K562 (cell line): ENCODE data around the gene PRSS23. TPM values are rescaled to one million over a fixed set of nuclear protein-coding genes. Genes with fewer than 3 reads are reported as not detected.

ENCODE experiments used
- ATAC-seq: fragments of 200-7000 bp; cut with Tn5 transposase; 3 replicates; pipeline ENCODE4 v1.9.1; 2020; ENCODE audit warnings: moderate library complexity
- BruUV-seq: library from RNA; stranded (reverse); fragments of 400-500 nt; replicated peaks from 2 replicates; lab custom pipeline; 2021; lab: Mats Ljungman, UMichigan
- CTCF ChIA-PET: fragments of 300-600 bp; formaldehyde crosslinking; extraction: SDS; loops from one replicate; lab custom pipeline; 2021; ENCODE audit warnings: low intra/inter-chr PET ratio; lab: Yijun Ruan, JAX
- POLR2A ChIA-PET: fragments of 300-600, 350-650 bp; sonication (Branson Sonifier 250); formaldehyde crosslinking; extraction: SDS; loops from one replicate; lab custom pipeline; 2021; ENCODE audit warnings: antibody characterized with exemption, inconsistent platforms; lab: Yijun Ruan, JAX
- DNase-seq, 4 experiments: peaks; one replicate each; pipeline versions ENCODE4 v3.0.0 to v3.0.0-alpha.2; 2011 to 2018; ENCODE audit warnings: low spot score in 3 of 4, mixed read lengths in 3 of 4; ENCODE audit errors: extremely low read depth in 1 of 4
- FAIRE-seq: peaks from 2 replicates; lab custom pipeline; 2011; peaks lifted over from hg19 to GRCh38; lab: Jason Lieb, UNC
- H2AFZ ChIP-seq: 2 replicates; pipeline ENCODE4 v1.6.0; 2011; ENCODE audit warnings: low read depth, low read length, control low read depth, inconsistent platforms
- H3K27ac ChIP-seq: fragments of 200-600 bp; 3 replicates; pipeline ENCODE4 v1.8.0; 2011; ENCODE audit warnings: low read depth, mild to moderate bottlenecking, control low read depth, inconsistent platforms, low read length, moderate library complexity, mixed read lengths; ENCODE audit errors: extremely low read depth
- H3K27me3 ChIP-seq, 2 experiments: fragments of 300-600 bp in 1 of 2; 2 replicates in 1 of 2; 3 replicates in 1 of 2; pipeline versions ENCODE4 v1.6.0 to v1.8.0; 2011; ENCODE audit warnings: inconsistent platforms in 2 of 2, low read length in 2 of 2, mild to moderate bottlenecking in 1 of 2, mixed read lengths in 1 of 2, moderate library complexity in 1 of 2; ENCODE audit not compliant: control insufficient read depth in 2 of 2, insufficient read depth in 2 of 2
- H3K36me3 ChIP-seq: fragments of 300-600 bp; 3 replicates; pipeline ENCODE4 v1.8.0; 2011; ENCODE audit warnings: mild to moderate bottlenecking, low read length, inconsistent platforms; ENCODE audit not compliant: control insufficient read depth, insufficient read depth
- H3K4me1 ChIP-seq, 2 experiments: fragments of 200-600 bp in 1 of 2; replicated peaks in 1 of 2; 2 replicates in 1 of 2; 3 replicates in 1 of 2; pipeline versions ENCODE4 v1.5.1 to v1.8.0; 2011; ENCODE audit warnings: inconsistent platforms in 2 of 2, low read length in 2 of 2, mild to moderate bottlenecking in 1 of 2, mixed read lengths in 1 of 2, moderate library complexity in 1 of 2; ENCODE audit not compliant: control insufficient read depth in 2 of 2, insufficient read depth in 2 of 2
- H3K4me2 ChIP-seq: 2 replicates; pipeline ENCODE4 v1.6.1; 2011; ENCODE audit warnings: low read length, control low read depth, inconsistent platforms, mixed read lengths; ENCODE audit not compliant: insufficient read depth
- H3K4me3 ChIP-seq: fragments of 200-600 bp; sonication (generic), shearing (Covaris generic); 2 replicates; pipeline ENCODE4 v1.5.1; 2016; ENCODE audit warnings: control low read depth, inconsistent platforms
- H3K79me2 ChIP-seq: fragments of 200-600 bp; 3 replicates; pipeline ENCODE4 v1.8.0; 2011; ENCODE audit warnings: low read length, inconsistent platforms; ENCODE audit not compliant: control insufficient read depth, insufficient read depth
- H3K9ac ChIP-seq, 2 experiments: 2 replicates each; pipeline versions ENCODE4 v1.6.0 to v1.6.1; 2011; ENCODE audit warnings: low read depth in 2 of 2, low read length in 2 of 2, control low read depth in 1 of 2, inconsistent platforms in 1 of 2, mild to moderate bottlenecking in 1 of 2, mixed read lengths in 1 of 2; ENCODE audit not compliant: insufficient read depth in 1 of 2
- H3K9me1 ChIP-seq: one replicate; pipeline ENCODE4 v1.6.0; 2011; ENCODE audit warnings: inconsistent platforms, mild to moderate bottlenecking, low read length, moderate library complexity; ENCODE audit not compliant: control insufficient read depth, insufficient read depth
- H3K9me3 ChIP-seq: replicated peaks from 2 replicates; pipeline ENCODE4 v1.5.1; 2011; ENCODE audit warnings: low read depth, low read length, inconsistent platforms; ENCODE audit not compliant: control insufficient read depth, insufficient read depth
- H4K20me1 ChIP-seq: replicated peaks from 2 replicates; pipeline ENCODE4 v1.6.1; 2011; ENCODE audit warnings: low read length, inconsistent platforms, mixed read lengths; ENCODE audit not compliant: control insufficient read depth, insufficient read depth
- ATF7 ChIP-seq: fragments of 450-650 bp; IDR thresholded peaks from 2 replicates; pipeline ENCODE4 v1.7.1; 2014; ENCODE audit warnings: mild to moderate bottlenecking, moderate library complexity
- FOS ChIP-seq: IDR thresholded peaks from 3 replicates; pipeline ENCODE4 v1.6.1; 2011; ENCODE audit not compliant: insufficient read length; ENCODE audit errors: extremely low read depth
- MBD1 ChIP-seq: fragments of 250-450 bp; sonication (Bioruptor Pico); IDR thresholded peaks from 2 replicates; pipeline ENCODE4 v1.8.0; 2022; ENCODE audit warnings: inconsistent platforms
- NFIC ChIP-seq: fragments of 450-650 bp; IDR thresholded peaks from 2 replicates; pipeline ENCODE4 v1.6.1; 2017; ENCODE audit warnings: mild to moderate bottlenecking, inconsistent platforms
- NFXL1 ChIP-seq: fragments of 450-650 bp; formaldehyde crosslinking; IDR thresholded peaks from 2 replicates; pipeline ENCODE4 v1.4.0; 2021; ENCODE audit warnings: mild to moderate bottlenecking
- PHF21A ChIP-seq: fragments of 450-650 bp; IDR thresholded peaks from 2 replicates; pipeline ENCODE4 v1.6.1; 2017; ENCODE audit warnings: low read depth, borderline replicate concordance
- RFX1 ChIP-seq: fragments of 450-650 bp; IDR thresholded peaks from 2 replicates; pipeline ENCODE4 v1.6.1; 2016; ENCODE audit warnings: mild to moderate bottlenecking, moderate library complexity
- TEAD1 ChIP-seq, 2 experiments: fragments of 450-650 bp in 1 of 2; sonication (generic) in 1 of 2; formaldehyde crosslinking; IDR thresholded peaks; 2 replicates each; pipeline versions ENCODE4 v1.4.0 to v1.8.0; 2020 to 2022; ENCODE audit warnings: mild to moderate bottlenecking in 2 of 2, missing genetic modification reagents in 1 of 2
- ZNF134 ChIP-seq: fragments of 250-450 bp; sonication (Bioruptor Pico); conservative IDR thresholded peaks from 2 replicates; pipeline ENCODE4 v1.4.0; 2020
- ZNF347 ChIP-seq: fragments of 450-650 bp; formaldehyde crosslinking; IDR thresholded peaks from 2 replicates; pipeline ENCODE4 v1.4.0; 2020; ENCODE audit warnings: low read depth, mild to moderate bottlenecking, moderate library complexity
- ZNF436 ChIP-seq: fragments of 250-450, 450-650 bp; sonication (Bioruptor Pico); formaldehyde crosslinking; IDR thresholded peaks from 2 replicates; pipeline ENCODE4 v1.7.0; 2020; ENCODE audit warnings: mild to moderate bottlenecking
- ZNF584 ChIP-seq: fragments of 200-800 bp; sonication (Bioruptor generic); IDR thresholded peaks from 2 replicates; pipeline ENCODE4 v1.6.1; 2016; ENCODE audit warnings: low read depth, mild to moderate bottlenecking, missing genetic modification characterization, missing compliant biosample characterization
- ZNF764 ChIP-seq: fragments of 250-450 bp; sonication (Bioruptor Pico); IDR thresholded peaks from 2 replicates; pipeline ENCODE4 v1.4.0; 2020; ENCODE audit warnings: low read depth, mild to moderate bottlenecking, moderate library complexity
- WGBS: fragments of 100-300 bp; shearing (Covaris generic); methylation state at CpG from one replicate; pipeline ENCODE4 v1.1.6; 2016; ENCODE audit warnings: low coverage, mixed read lengths; ENCODE audit not compliant: insufficient coverage; ENCODE audit errors: missing lambda C conversion rate; 5-methylcytosine and 5-hydroxymethylcytosine counted together
- in situ Hi-C: fragments of 300-500 bp; cut with MboI; formaldehyde crosslinking; loops from 4 replicates; pipeline ENCODE4 v1.15.0; 2018; ENCODE audit warnings: inconsistent platforms, mixed read lengths
- intact Hi-C: fragments of 100-400 bp; cut with micrococcal nuclease; formaldehyde crosslinking; loops from 2 replicates; pipeline ENCODE4 v1.14.2; 2022
- polyA plus RNA-seq, 8 experiments: library from polyadenylated mRNA; depleted of rRNA in 4 of 8; stranded (reverse) in 5 of 8; unstranded in 3 of 8; fragments of >200 nt; fragmentation: Nextera tagmentation in 2 of 8; fragmentation: Illumina TruSeq in 1 of 8; extraction: Ambion mirVana in 2 of 8; extraction: Trizol in 1 of 8; gene quantifications; 2 replicates each; pipeline versions ENCODE4 v1.2.1 to v1.2.3, GENCODE V29; 2011 to 2014; ENCODE audit warnings: inconsistent platforms in 1 of 8, missing spikeins in 1 of 8
- total RNA-seq, 7 experiments: library from RNA; depleted of rRNA in 6 of 7; stranded (reverse); fragments of >200 nt in 6 of 7; fragmentation: Illumina TruSeq in 2 of 7; extraction: Trizol in 2 of 7; gene quantifications; 2 replicates each; pipeline versions ENCODE4 v1.2.1 to v1.2.3, GENCODE V29; 2011 to 2021; ENCODE audit warnings: low replicate concordance in 1 of 7
- TF ChIP-seq, protein P1 (sequence below): fragments of 450-650 bp; formaldehyde crosslinking; IDR thresholded peaks from 2 replicates; pipeline ENCODE4 v1.4.0; 2020; ENCODE audit warnings: mild to moderate bottlenecking, mixed read lengths
- TF ChIP-seq, protein P2 (sequence below): fragments of 450-650 bp; IDR thresholded peaks from 2 replicates; pipeline ENCODE4 v1.6.1; 2014; ENCODE audit warnings: low read depth, mild to moderate bottlenecking, moderate library complexity, borderline replicate concordance
- TF ChIP-seq, protein P3 (sequence below): fragments of 250-450 bp; sonication (Bioruptor Pico); IDR thresholded peaks from 2 replicates; pipeline ENCODE4 v1.6.1; 2021; ENCODE audit warnings: mild to moderate bottlenecking

Gene PRSS23
- total and polyA plus RNA-seq, 9 of the 15 experiments (the other 6 are each of a cell fraction or from before 2014, with no cell fraction given), result 0.04 to 0.51 (median 0.11) TPM; not detected in 2

GRCh38 chr11:86783661-86784060, 16.7 kb upstream of the PRSS23 start:
- Histone ChIP-seq H3K27ac (no peak overlapping the region), H3K27me3 (peaks cover 6 to 13% of the 10 kb centered on the region in 2 experiments; a peak in 3 of 5 replicates), H3K9me3 (no peaks in the 10 kb centered on the region), H3K4me2 (no peak overlapping the region), H3K4me3 (no peak overlapping the region), H2AFZ (no peak overlapping the region), H3K9me1 (no peaks in the 10 kb centered on the region), H3K79me2 (no peaks in the 10 kb centered on the region), H3K36me3 (no peaks in the 10 kb centered on the region), H4K20me1 (no peaks in the 10 kb centered on the region), H3K4me1 (no peaks in the 10 kb centered on the region), H3K9ac (no peak overlapping the region)
- intact Hi-C loops, result no loop called here
- POLR2A ChIA-PET, result no interaction called here
- FAIRE-seq (no peak), DNase-seq (no peak), ATAC-seq (no peak)
- CTCF ChIA-PET, result no interaction called here
- BruUV-seq, result no TSS peak
- in situ Hi-C loops, result no loop called here
- WGBS, result 3% methylated on average over 2 of the region's 2 CpGs
- TF ChIP-seq FOS (no peak), ATF7 (no peak), ZNF134 (CRISPR knock-in tag) (no peak), ZNF436 (CRISPR knock-in tag) (no peak), PHF21A (no peak), TEAD1 (CRISPR knock-in tag; IDR thresholded peaks at IDR 0.05) (no peak), ZNF764 (CRISPR knock-in tag) (no peak), ZNF584 (CRISPR knock-in tag) (no peak), RFX1 (no peak), MBD1 (no peak), NFXL1 (no peak), NFIC (no peak), ZNF347 (CRISPR knock-in tag) (no peak)
- TF ChIP-seq, protein P1, sequence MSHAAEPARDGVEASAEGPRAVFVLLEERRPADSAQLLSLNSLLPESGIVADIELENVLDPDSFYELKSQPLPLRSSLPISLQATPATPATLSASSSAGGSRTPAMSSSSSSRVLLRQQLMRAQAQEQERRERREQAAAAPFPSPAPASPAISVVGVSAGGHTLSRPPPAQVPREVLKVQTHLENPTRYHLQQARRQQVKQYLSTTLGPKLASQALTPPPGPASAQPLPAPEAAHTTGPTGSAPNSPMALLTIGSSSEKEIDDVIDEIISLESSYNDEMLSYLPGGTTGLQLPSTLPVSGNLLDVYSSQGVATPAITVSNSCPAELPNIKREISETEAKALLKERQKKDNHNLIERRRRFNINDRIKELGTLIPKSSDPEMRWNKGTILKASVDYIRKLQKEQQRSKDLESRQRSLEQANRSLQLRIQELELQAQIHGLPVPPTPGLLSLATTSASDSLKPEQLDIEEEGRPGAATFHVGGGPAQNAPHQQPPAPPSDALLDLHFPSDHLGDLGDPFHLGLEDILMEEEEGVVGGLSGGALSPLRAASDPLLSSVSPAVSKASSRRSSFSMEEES (CRISPR knock-in tag), result no peak
- TF ChIP-seq, protein P2, sequence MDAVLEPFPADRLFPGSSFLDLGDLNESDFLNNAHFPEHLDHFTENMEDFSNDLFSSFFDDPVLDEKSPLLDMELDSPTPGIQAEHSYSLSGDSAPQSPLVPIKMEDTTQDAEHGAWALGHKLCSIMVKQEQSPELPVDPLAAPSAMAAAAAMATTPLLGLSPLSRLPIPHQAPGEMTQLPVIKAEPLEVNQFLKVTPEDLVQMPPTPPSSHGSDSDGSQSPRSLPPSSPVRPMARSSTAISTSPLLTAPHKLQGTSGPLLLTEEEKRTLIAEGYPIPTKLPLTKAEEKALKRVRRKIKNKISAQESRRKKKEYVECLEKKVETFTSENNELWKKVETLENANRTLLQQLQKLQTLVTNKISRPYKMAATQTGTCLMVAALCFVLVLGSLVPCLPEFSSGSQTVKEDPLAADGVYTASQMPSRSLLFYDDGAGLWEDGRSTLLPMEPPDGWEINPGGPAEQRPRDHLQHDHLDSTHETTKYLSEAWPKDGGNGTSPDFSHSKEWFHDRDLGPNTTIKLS, result no peak
- TF ChIP-seq, protein P3, sequence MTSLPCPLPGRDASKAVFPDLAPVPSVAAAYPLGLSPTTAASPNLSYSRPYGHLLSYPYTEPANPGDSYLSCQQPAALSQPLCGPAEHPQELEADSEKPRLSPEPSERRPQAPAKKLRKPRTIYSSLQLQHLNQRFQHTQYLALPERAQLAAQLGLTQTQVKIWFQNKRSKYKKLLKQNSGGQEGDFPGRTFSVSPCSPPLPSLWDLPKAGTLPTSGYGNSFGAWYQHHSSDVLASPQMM (CRISPR knock-in tag), result no peak
